Measurements from ENCODE around the gene KIAA0825. TPM values are rescaled to one million over a fixed set of nuclear protein-coding genes. Genes with fewer than 3 reads are reported as not detected.
A peak's percentile ranks its signal among the peaks of the same experiment; 100 is the strongest.

The KIAA0825 gene
- polyA plus RNA-seq, 1 of the 3 experiments (the other 2 are of a cell fraction) = 0.61 TPM

GRCh38 chr5:94516148-94516547, 102.3 kb downstream of the KIAA0825 start (continued):
- TF ChIP-seq CTCF (IDR thresholded peaks at IDR 0.05) = no peak
- no peak for TF ChIP-seq USF1 (IDR thresholded peaks at IDR 0.05; ENCODE audit: borderline replicate concordance, low read depth)

DNA sequence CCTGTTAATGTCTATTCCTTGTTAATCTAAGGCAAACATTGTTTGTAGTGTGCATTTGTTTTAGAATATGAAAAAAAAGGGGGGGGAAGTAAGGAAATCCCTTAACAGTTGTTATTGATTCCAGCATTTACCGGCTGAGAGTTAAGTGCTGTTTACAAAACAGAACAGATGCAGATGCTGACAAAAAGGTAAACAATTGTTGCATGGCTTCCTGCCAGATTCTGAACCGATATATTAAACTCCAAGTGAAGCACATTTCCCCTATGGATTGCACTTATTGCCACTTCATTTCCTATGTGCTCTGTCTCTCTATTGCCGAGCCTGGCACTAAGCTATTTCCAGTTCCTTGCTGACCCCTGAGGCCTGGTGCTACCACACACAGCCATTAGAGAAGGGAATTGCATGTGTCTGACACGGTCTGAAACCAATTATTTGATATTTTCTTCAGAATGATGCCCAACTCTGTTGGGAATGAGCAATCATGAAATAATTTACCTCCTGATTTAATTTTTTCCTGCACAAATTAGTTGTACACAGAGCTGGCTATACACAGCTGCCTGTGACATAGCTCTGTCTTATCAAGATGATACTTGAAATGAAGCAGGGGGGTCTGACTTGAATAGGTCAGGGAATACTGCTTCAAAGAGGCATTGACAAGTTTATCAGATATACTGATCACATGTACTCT, 109.8 kb downstream of the KIAA0825 start:
- no peak overlapping the region for H3K4me3 ChIP-seq (ENCODE audit: low read depth in 2 of 2, low read length in 1 of 2)
- H3K27me3 ChIP-seq (ENCODE audit: insufficient read depth) = no peaks in the 10 kb centered on the region
- DNase-seq = peak; percentile 77
- H3K4me2 ChIP-seq = no peak overlapping the region
- 28% methylated on average over 4 of the region's 4 CpGs for WGBS (ENCODE audit: low lambda C conversion rate)
- TF ChIP-seq EP300 (IDR thresholded peaks at IDR 0.05; ENCODE audit: borderline replicate concordance in 1 of 2, low read depth in 1 of 2, low read length in 1 of 2) = peak; percentile 56 to 98; a peak in 3 of 4 replicates
- peak; percentile 52 for TF ChIP-seq RAD21 (IDR thresholded peaks at IDR 0.05; ENCODE audit: low read length)
- no peak for TF ChIP-seq RFX5 (IDR thresholded peaks at IDR 0.05; ENCODE audit: low read length)
- peak; percentile 97 for TF ChIP-seq GATA2 (CRISPR knock-in tag; IDR thresholded peaks at IDR 0.05)
- TF ChIP-seq SMC3 (IDR thresholded peaks at IDR 0.05; ENCODE audit: low read depth, low read length) = no peak; the same call in 1 of the 2 replicates
- TF ChIP-seq GABPA (IDR thresholded peaks at IDR 0.05; ENCODE audit: low read depth) = no peak
- no peak; the same call in 1 of the 2 replicates for TF ChIP-seq POLR2AphosphoS5 (IDR thresholded peaks at IDR 0.05; ENCODE audit: low read depth, low read length)
- TF ChIP-seq TEAD4 (IDR thresholded peaks at IDR 0.05; ENCODE audit: borderline replicate concordance, insufficient read depth) = peak; percentile 56; the same call in 1 of the 2 replicates
- TF ChIP-seq FOXJ3 (CRISPR knock-in tag; IDR thresholded peaks at IDR 0.05) = peak; percentile 98
- no peak for TF ChIP-seq YY1 (IDR thresholded peaks at IDR 0.05; ENCODE audit: low read depth)
- TF ChIP-seq NFIC (IDR thresholded peaks at IDR 0.05; ENCODE audit: borderline replicate concordance) = 0 out of 2 replicates have a peak, but pooled peaks have one; percentile 18
- TF ChIP-seq CHD2 (IDR thresholded peaks at IDR 0.05; ENCODE audit: low read length, partially characterized antibody) = peak; percentile 82
- TF ChIP-seq FOSL2 (IDR thresholded peaks at IDR 0.05; ENCODE audit: borderline replicate concordance, low read depth) = no peak
- peak; percentile 66 for TF ChIP-seq PBX3 (IDR thresholded peaks at IDR 0.05)
- TF ChIP-seq, protein P1, sequence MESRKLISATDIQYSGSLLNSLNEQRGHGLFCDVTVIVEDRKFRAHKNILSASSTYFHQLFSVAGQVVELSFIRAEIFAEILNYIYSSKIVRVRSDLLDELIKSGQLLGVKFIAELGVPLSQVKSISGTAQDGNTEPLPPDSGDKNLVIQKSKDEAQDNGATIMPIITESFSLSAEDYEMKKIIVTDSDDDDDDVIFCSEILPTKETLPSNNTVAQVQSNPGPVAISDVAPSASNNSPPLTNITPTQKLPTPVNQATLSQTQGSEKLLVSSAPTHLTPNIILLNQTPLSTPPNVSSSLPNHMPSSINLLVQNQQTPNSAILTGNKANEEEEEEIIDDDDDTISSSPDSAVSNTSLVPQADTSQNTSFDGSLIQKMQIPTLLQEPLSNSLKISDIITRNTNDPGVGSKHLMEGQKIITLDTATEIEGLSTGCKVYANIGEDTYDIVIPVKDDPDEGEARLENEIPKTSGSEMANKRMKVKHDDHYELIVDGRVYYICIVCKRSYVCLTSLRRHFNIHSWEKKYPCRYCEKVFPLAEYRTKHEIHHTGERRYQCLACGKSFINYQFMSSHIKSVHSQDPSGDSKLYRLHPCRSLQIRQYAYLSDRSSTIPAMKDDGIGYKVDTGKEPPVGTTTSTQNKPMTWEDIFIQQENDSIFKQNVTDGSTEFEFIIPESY (IDR thresholded peaks at IDR 0.05; ENCODE audit: borderline replicate concordance, low read depth) = no peak
- TF ChIP-seq, protein P2, sequence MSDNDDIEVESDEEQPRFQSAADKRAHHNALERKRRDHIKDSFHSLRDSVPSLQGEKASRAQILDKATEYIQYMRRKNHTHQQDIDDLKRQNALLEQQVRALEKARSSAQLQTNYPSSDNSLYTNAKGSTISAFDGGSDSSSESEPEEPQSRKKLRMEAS (IDR thresholded peaks at IDR 0.05; ENCODE audit: low read depth) = no peak
- no peak for TF ChIP-seq ELF1 (IDR thresholded peaks at IDR 0.05)
- TF ChIP-seq NRF1 (IDR thresholded peaks at IDR 0.05; ENCODE audit: low read depth, low read length) = no peak
- TF ChIP-seq RCOR1 (IDR thresholded peaks at IDR 0.05; ENCODE audit: low read length) = peak; percentile 95
- TF ChIP-seq JUND (IDR thresholded peaks at IDR 0.05) = peak; percentile 43; the same call in 1 of the 2 replicates
- peak; percentile 77 for TF ChIP-seq MXI1 (IDR thresholded peaks at IDR 0.05; ENCODE audit: low read depth, low read length)
- TF ChIP-seq RXRA (IDR thresholded peaks at IDR 0.05; ENCODE audit: borderline replicate concordance, low read depth) = no peak
- peak; percentile 84 for TF ChIP-seq TCF12 (IDR thresholded peaks at IDR 0.05)
- no peak for TF ChIP-seq TAF1 (IDR thresholded peaks at IDR 0.05; ENCODE audit: borderline replicate concordance, low read depth, low read length)
- no peaks in the 10 kb centered on the region for H4K20me1 ChIP-seq (ENCODE audit: insufficient read depth)
- H3K9me2 ChIP-seq = no peaks in the 10 kb centered on the region
- peaks cover 3 to 25% of the 10 kb centered on the region in 2 experiments; a peak in 2 of 4 replicates for H3K4me1 ChIP-seq (ENCODE audit: control insufficient read depth in 1 of 2, insufficient read depth in 2 of 2, low read depth in 1 of 2, low read length in 1 of 2)
- CTCF ChIA-PET = interaction anchor here (0.9 to 2.3 kb wide), 8 partner anchors 10 to 385 kb away, joined by 3 to 12 read pairs (median 4); no protein-coding TSS in a partner anchor
- H3F3A ChIP-seq (replicated peaks; ENCODE audit: insufficient read depth) = peaks cover 11% of the 10 kb centered on the region
- no peaks in the 10 kb centered on the region for H3K36me3 ChIP-seq (replicated peaks in 1 of 2; ENCODE audit: control insufficient read depth in 1 of 2, insufficient read depth in 2 of 2, low read length in 1 of 2)
- no peaks in the 10 kb centered on the region for H3K9me3 ChIP-seq
- no peaks in the 10 kb centered on the region for H3K79me2 ChIP-seq (ENCODE audit: insufficient read depth)
- H3K27ac ChIP-seq (ENCODE audit: low read depth in 2 of 2, low read length in 1 of 2) = peak overlapping the region in 1 of 2 experiments; percentile 96; a peak in 2 of 4 replicates
- H2AFZ ChIP-seq (ENCODE audit: low read depth) = 0 out of 2 replicates have a peak overlapping the region, but pooled peaks have one; percentile 31
- POLR2A ChIA-PET = interaction anchor here (0.8 to 1.0 kb wide), 3 partner anchors 15 to 566 kb away, joined by 3 to 6 read pairs (median 3); no protein-coding TSS in a partner anchor
- no peak overlapping the region for H3K9ac ChIP-seq
